HEK293 (cell line): Measurements from ENCODE around the gene TMC6.

Source experiments
- KLF9 ChIP-seq: fragments of 450-650 bp; formaldehyde crosslinking; IDR thresholded peaks from 2 replicates; pipeline ENCODE4 v1.5.1; 2016; ENCODE audit warnings: missing biosample characterization, missing genetic modification characterization, low read depth
- PBX3 ChIP-seq: sonication (generic); formaldehyde crosslinking; IDR thresholded peaks from 2 replicates; pipeline ENCODE4 v1.8.1; 2022; ENCODE audit warnings: mild to moderate bottlenecking, moderate library complexity, missing genetic modification reagents
- REPIN1 ChIP-seq: fragments of 450-650 bp; formaldehyde crosslinking; IDR thresholded peaks from 2 replicates; pipeline ENCODE4 v1.5.1; 2017; ENCODE audit warnings: missing biosample characterization, missing genetic modification characterization, low read depth
- ZBTB11 ChIP-seq: fragments of 450-650 bp; formaldehyde crosslinking; conservative IDR thresholded peaks from 2 replicates; pipeline ENCODE4 v1.5.1; 2016; ENCODE audit warnings: low read depth, missing biosample characterization, missing genetic modification characterization
- ZNF146 ChIP-seq: fragments of 450-650 bp; formaldehyde crosslinking; IDR thresholded peaks from 2 replicates; pipeline ENCODE4 v1.5.1; 2016; ENCODE audit warnings: missing biosample characterization, missing genetic modification characterization
- ZNF174 ChIP-seq: fragments of 450-650 bp; formaldehyde crosslinking; IDR thresholded peaks from 2 replicates; pipeline ENCODE4 v1.5.0; 2017; ENCODE audit warnings: missing biosample characterization, mild to moderate bottlenecking, missing genetic modification characterization
- TF ChIP-seq, protein P1 (sequence below): fragments of 450-650 bp; formaldehyde crosslinking; IDR thresholded peaks from 2 replicates; pipeline ENCODE4 v1.5.1; 2016; ENCODE audit warnings: missing biosample characterization, missing genetic modification characterization
- TF ChIP-seq, protein P2 (sequence below): fragments of 450-650 bp; formaldehyde crosslinking; IDR thresholded peaks from 2 replicates; pipeline ENCODE4 v1.5.1; 2016; ENCODE audit warnings: missing biosample characterization, missing genetic modification characterization, low read depth

GRCh38 chr17:78108726-78109488, 19.6 kb downstream of the TMC6 start:
- TF ChIP-seq, protein P1, sequence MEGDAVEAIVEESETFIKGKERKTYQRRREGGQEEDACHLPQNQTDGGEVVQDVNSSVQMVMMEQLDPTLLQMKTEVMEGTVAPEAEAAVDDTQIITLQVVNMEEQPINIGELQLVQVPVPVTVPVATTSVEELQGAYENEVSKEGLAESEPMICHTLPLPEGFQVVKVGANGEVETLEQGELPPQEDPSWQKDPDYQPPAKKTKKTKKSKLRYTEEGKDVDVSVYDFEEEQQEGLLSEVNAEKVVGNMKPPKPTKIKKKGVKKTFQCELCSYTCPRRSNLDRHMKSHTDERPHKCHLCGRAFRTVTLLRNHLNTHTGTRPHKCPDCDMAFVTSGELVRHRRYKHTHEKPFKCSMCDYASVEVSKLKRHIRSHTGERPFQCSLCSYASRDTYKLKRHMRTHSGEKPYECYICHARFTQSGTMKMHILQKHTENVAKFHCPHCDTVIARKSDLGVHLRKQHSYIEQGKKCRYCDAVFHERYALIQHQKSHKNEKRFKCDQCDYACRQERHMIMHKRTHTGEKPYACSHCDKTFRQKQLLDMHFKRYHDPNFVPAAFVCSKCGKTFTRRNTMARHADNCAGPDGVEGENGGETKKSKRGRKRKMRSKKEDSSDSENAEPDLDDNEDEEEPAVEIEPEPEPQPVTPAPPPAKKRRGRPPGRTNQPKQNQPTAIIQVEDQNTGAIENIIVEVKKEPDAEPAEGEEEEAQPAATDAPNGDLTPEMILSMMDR (tag by site-specific recombination) = no peak
- TF ChIP-seq ZBTB11 (tag by site-specific recombination) = no peak
- no peak for TF ChIP-seq ZNF146 (tag by site-specific recombination)
- no peak for TF ChIP-seq REPIN1 (tag by site-specific recombination)
- no peak for TF ChIP-seq KLF9
- no peak for TF ChIP-seq ZNF174 (tag by site-specific recombination)
- no peak for TF ChIP-seq PBX3 (CRISPR knock-in tag)
- TF ChIP-seq, protein P2, sequence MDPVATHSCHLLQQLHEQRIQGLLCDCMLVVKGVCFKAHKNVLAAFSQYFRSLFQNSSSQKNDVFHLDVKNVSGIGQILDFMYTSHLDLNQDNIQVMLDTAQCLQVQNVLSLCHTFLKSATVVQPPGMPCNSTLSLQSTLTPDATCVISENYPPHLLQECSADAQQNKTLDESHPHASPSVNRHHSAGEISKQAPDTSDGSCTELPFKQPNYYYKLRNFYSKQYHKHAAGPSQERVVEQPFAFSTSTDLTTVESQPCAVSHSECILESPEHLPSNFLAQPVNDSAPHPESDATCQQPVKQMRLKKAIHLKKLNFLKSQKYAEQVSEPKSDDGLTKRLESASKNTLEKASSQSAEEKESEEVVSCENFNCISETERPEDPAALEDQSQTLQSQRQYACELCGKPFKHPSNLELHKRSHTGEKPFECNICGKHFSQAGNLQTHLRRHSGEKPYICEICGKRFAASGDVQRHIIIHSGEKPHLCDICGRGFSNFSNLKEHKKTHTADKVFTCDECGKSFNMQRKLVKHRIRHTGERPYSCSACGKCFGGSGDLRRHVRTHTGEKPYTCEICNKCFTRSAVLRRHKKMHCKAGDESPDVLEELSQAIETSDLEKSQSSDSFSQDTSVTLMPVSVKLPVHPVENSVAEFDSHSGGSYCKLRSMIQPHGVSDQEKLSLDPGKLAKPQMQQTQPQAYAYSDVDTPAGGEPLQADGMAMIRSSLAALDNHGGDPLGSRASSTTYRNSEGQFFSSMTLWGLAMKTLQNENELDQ (tag by site-specific recombination) = no peak
